ENCODE data around the gene NOX5.

NOX5 gene

GRCh38 chr15:69021895-69022294 is 7.4 kb downstream of the NOX5 start:
- DNase-seq (ENCODE audit: low read depth), result no peak

- DNase-seq (ENCODE audit: low read depth), result peak; percentile 43
Observed at GRCh38 chr15:69025320-69025719, 10.8 kb downstream of the NOX5 start.

GRCh38 chr15:69026355-69026754 is 11.9 kb downstream of the NOX5 start:
- peak; percentile 42 for DNase-seq (ENCODE audit: low read depth)

- DNase-seq (ENCODE audit: low read depth), result no peak
Observed at GRCh38 chr15:69027976-69028518, 13.6 kb downstream of the NOX5 start.

- DNase-seq (ENCODE audit: low read depth), result peak; percentile 39
Observed at GRCh38 chr15:69031013-69032001, 16.8 kb downstream of the NOX5 start.

- DNase-seq (ENCODE audit: low read depth), result peak; percentile 20
Observed at GRCh38 chr15:69032031-69032430, 17.5 kb downstream of the NOX5 start.

- DNase-seq (ENCODE audit: low read depth), result no peak
Observed at GRCh38 chr15:69032703-69033373, 18.3 kb downstream of the NOX5 start.

- DNase-seq (ENCODE audit: low read depth), result peak; percentile 89
Observed at GRCh38 chr15:69034352-69034751, 19.9 kb downstream of the NOX5 start.

GRCh38 chr15:69035205-69035917 is 20.9 kb downstream of the NOX5 start:
- no peak for DNase-seq (ENCODE audit: low read depth)

GRCh38 chr15:69035918-69036258 is 21.4 kb downstream of the NOX5 start:
- no peak for DNase-seq (ENCODE audit: low read depth)

GRCh38 chr15:69036826-69037225 is 22.3 kb downstream of the NOX5 start:
- DNase-seq (ENCODE audit: low read depth), result no peak

GRCh38 chr15:69037482-69037881 is 23.0 kb downstream of the NOX5 start:
- no peak for DNase-seq (ENCODE audit: low read depth)

GRCh38 chr15:69037977-69038376 is 23.5 kb downstream of the NOX5 start:
- DNase-seq (ENCODE audit: low read depth), result no peak

GRCh38 chr15:69038508-69038907 is 24.0 kb downstream of the NOX5 start:
- DNase-seq (ENCODE audit: low read depth), result no peak

- DNase-seq (ENCODE audit: low read depth), result no peak
Observed at GRCh38 chr15:69039516-69040225, 25.2 kb downstream of the NOX5 start.

GRCh38 chr15:69042531-69042930 is 28.0 kb downstream of the NOX5 start:
- DNase-seq (ENCODE audit: low read depth), result no peak

GRCh38 chr15:69045802-69046201 is 31.3 kb downstream of the NOX5 start:
- DNase-seq (ENCODE audit: low read depth), result peak; percentile 81

GRCh38 chr15:69046781-69047180 is 32.3 kb downstream of the NOX5 start:
- no peak for DNase-seq (ENCODE audit: low read depth)

GRCh38 chr15:69049976-69050375 is 35.5 kb downstream of the NOX5 start:
- DNase-seq (ENCODE audit: low read depth), result no peak

GRCh38 chr15:69055251-69055650 is 40.8 kb downstream of the NOX5 start:
- DNase-seq (ENCODE audit: low read depth), result no peak

GRCh38 chr15:69056365-69056764 is 41.9 kb downstream of the NOX5 start:
- DNase-seq (ENCODE audit: low read depth), result no peak

Measured in EH (cell line).